SK-N-SH (cell line): Measurements from ENCODE around the gene CCDC148. TPM values are rescaled to one million over a fixed set of nuclear protein-coding genes. Genes with fewer than 3 reads are reported as not detected.

ENCODE experiments used
- CTCF ChIA-PET: fragments of 300-600, 350-600 bp; formaldehyde crosslinking; extraction: SDS; loops from one replicate; lab custom pipeline; 2021; lab: Yijun Ruan, JAX
- POLR2A ChIA-PET: fragments of 350-600 bp; sonication (Branson Sonifier 250); formaldehyde crosslinking; extraction: SDS; loops from one replicate; lab custom pipeline; 2020; ENCODE audit warnings: antibody characterized with exemption, inconsistent platforms; lab: Yijun Ruan, JAX
- DNase-seq: peaks from one replicate; pipeline ENCODE4 v3.0.0; 2012
- H2AFZ ChIP-seq: fragments of 200-600 bp; sonication (generic); 2 replicates; pipeline ENCODE4 v1.8.1; 2016; ENCODE audit warnings: antibody characterized with exemption, mild to moderate bottlenecking, low read depth
- H3F3A ChIP-seq: fragments of 200-600 bp; sonication (generic); replicated peaks from 2 replicates; pipeline ENCODE3; 2016; ENCODE audit warnings: antibody characterized with exemption, mild to moderate bottlenecking; ENCODE audit not compliant: insufficient read depth
- H3K27ac ChIP-seq, 2 experiments: fragments of 200-500 bp in 1 of 2; fragments of 200-600 bp in 1 of 2; sonication (Bioruptor generic) in 1 of 2; sonication (generic), shearing (Covaris generic) in 1 of 2; 2 replicates each; pipeline versions ENCODE4 v1.5.1 to v1.6.1; 2014 to 2016; ENCODE audit warnings: low read depth in 2 of 2, inconsistent platforms in 1 of 2, low read length in 1 of 2, mild to moderate bottlenecking in 1 of 2, mixed read lengths in 1 of 2
- H3K27me3 ChIP-seq: fragments of 200-600 bp; sonication (generic), shearing (Covaris generic); 2 replicates; pipeline ENCODE4 v1.6.1; 2016; ENCODE audit warnings: mixed run types; ENCODE audit not compliant: insufficient read depth
- H3K36me3 ChIP-seq, 2 experiments: fragments of 200-500 bp in 1 of 2; fragments of 200-600 bp in 1 of 2; sonication (Bioruptor generic) in 1 of 2; sonication (generic) in 1 of 2; replicated peaks in 1 of 2; 2 replicates each; pipeline versions ENCODE3 to v1.5.1; 2014 to 2016; ENCODE audit warnings: low read length in 1 of 2, mild to moderate bottlenecking in 1 of 2; ENCODE audit not compliant: insufficient read depth in 2 of 2, control insufficient read depth in 1 of 2
- H3K4me1 ChIP-seq, 2 experiments: fragments of 200-500 bp in 1 of 2; fragments of 200-600 bp in 1 of 2; sonication (Bioruptor generic) in 1 of 2; sonication (generic), shearing (Covaris generic) in 1 of 2; 2 replicates each; pipeline versions ENCODE4 v1.5.1 to v1.6.1; 2014 to 2016; ENCODE audit warnings: low read depth in 1 of 2, low read length in 1 of 2, mixed run types in 1 of 2; ENCODE audit not compliant: insufficient read depth in 2 of 2, control insufficient read depth in 1 of 2
- H3K4me2 ChIP-seq: fragments of 200-600 bp; sonication (generic), shearing (Covaris generic); 2 replicates; pipeline ENCODE4 v1.6.1; 2017; ENCODE audit warnings: mixed run types
- H3K4me3 ChIP-seq, 2 experiments: fragments of 200-500 bp in 1 of 2; fragments of 200-600 bp in 1 of 2; sonication (Bioruptor generic) in 1 of 2; sonication (generic), shearing (Covaris generic) in 1 of 2; 2 replicates each; pipeline versions ENCODE4 v1.5.1 to v1.8.1; 2014 to 2016; ENCODE audit warnings: low read depth in 2 of 2, inconsistent platforms in 1 of 2, low read length in 1 of 2, mild to moderate bottlenecking in 1 of 2, mixed read lengths in 1 of 2, moderate library complexity in 1 of 2
- H3K79me2 ChIP-seq: fragments of 200-600 bp; sonication (generic); 2 replicates; pipeline ENCODE4 v1.8.1; 2017; ENCODE audit warnings: mild to moderate bottlenecking; ENCODE audit not compliant: insufficient read depth
- H3K9ac ChIP-seq: fragments of 200-600 bp; sonication (generic); 2 replicates; pipeline ENCODE4 v1.6.1; 2017; ENCODE audit warnings: mixed run types
- H3K9me2 ChIP-seq: fragments of 200-600 bp; sonication (generic); 2 replicates; pipeline ENCODE4 v1.6.1; 2017; ENCODE audit warnings: mixed run types
- H3K9me3 ChIP-seq: fragments of 200-600 bp; sonication (generic); 2 replicates; pipeline ENCODE4 v1.6.1; 2017; ENCODE audit warnings: mixed run types, mild to moderate bottlenecking, moderate library complexity
- H4K20me1 ChIP-seq: fragments of 200-600 bp; sonication (generic); 2 replicates; pipeline ENCODE4 v1.6.1; 2017; ENCODE audit warnings: mild to moderate bottlenecking, mixed run types; ENCODE audit not compliant: insufficient read depth
- CHD2 ChIP-seq: fragments of 150-350 bp; IDR thresholded peaks from 2 replicates; pipeline ENCODE4 v1.6.1; 2018; ENCODE audit warnings: low read length; ENCODE audit not compliant: partially characterized antibody
- ELF1 ChIP-seq: IDR thresholded peaks from 2 replicates; pipeline ENCODE4 v1.4.0; 2012
- FOXJ3 ChIP-seq: sonication (generic); formaldehyde crosslinking; IDR thresholded peaks from 2 replicates; pipeline ENCODE4 v1.5.1; 2020; ENCODE audit warnings: mild to moderate bottlenecking, missing genetic modification reagents
- MEF2A ChIP-seq: IDR thresholded peaks from 2 replicates; pipeline ENCODE4 v1.4.0; 2012; ENCODE audit warnings: low read depth, borderline replicate concordance
- POLR2AphosphoS5 ChIP-seq: IDR thresholded peaks from 2 replicates; pipeline ENCODE4 v1.6.1; 2012; ENCODE audit warnings: low read depth, low read length
- RFX5 ChIP-seq: IDR thresholded peaks from 2 replicates; pipeline ENCODE4 v1.6.1; 2012; ENCODE audit warnings: mild to moderate bottlenecking, improper control_type of control experiment, low read length
- SIN3A ChIP-seq: IDR thresholded peaks from 2 replicates; pipeline ENCODE4 v1.6.1; 2012; ENCODE audit warnings: low read depth, mild to moderate bottlenecking, low read length, moderate library complexity, borderline replicate concordance
- TEAD4 ChIP-seq: IDR thresholded peaks from 2 replicates; pipeline ENCODE4 v1.4.0; 2012; ENCODE audit warnings: mild to moderate bottlenecking, borderline replicate concordance; ENCODE audit not compliant: insufficient read depth
- WGBS: methylation state at CpG from one replicate; pipeline ENCODE4 v1.1.6; 2017; ENCODE audit warnings: low lambda C conversion rate; 5-methylcytosine and 5-hydroxymethylcytosine counted together
- polyA plus RNA-seq, 3 experiments: library from polyadenylated mRNA; depleted of rRNA; stranded (reverse); fragments of >200 nt; gene quantifications; 2 replicates each; pipeline ENCODE4 v1.2.3, GENCODE V29; 2012
- TF ChIP-seq, protein P1 (sequence below): fragments of 150-350 bp; IDR thresholded peaks from 2 replicates; pipeline ENCODE4 v1.6.1; 2017; ENCODE audit warnings: antibody characterized with exemption, low read length, low read depth, borderline replicate concordance
- TF ChIP-seq, protein P2 (sequence below): IDR thresholded peaks from 2 replicates; pipeline ENCODE4 v1.4.0; 2012; ENCODE audit warnings: low read depth, borderline replicate concordance
- TF ChIP-seq, protein P3 (sequence below): IDR thresholded peaks from 2 replicates; pipeline ENCODE4 v1.4.0; 2012; ENCODE audit warnings: low read depth, borderline replicate concordance
- TF ChIP-seq, protein P4 (sequence below): IDR thresholded peaks from 2 replicates; pipeline ENCODE4 v1.6.1; 2012; ENCODE audit warnings: mild to moderate bottlenecking, low read depth, low read length, moderate library complexity

Gene CCDC148
- polyA plus RNA-seq, 1 of the 3 experiments (the other 2 are of a cell fraction), result 0.18 TPM

DNA sequence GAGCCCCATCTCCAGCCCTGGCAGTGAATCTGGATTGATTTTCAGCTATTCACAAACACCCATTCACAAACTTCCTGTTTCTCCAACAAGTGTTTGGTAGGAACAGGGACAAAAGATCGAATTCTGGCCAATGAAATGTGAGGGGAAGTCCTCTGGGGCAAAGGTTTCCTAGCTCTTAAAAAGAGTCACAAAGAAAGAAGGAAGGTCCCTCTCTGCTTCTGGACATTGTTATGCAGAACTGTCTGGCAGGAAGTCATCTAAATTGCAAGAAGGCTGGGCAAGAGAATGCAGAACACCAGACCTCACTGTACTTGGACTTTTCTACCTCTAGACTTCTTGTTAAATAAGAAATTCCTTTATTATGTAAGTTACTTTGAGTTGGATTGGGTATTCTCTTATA lies 137.3 kb downstream of the CCDC148 start:
- no peaks in the 10 kb centered on the region for H3K9me3 ChIP-seq
- H3K36me3 ChIP-seq, result no peaks in the 10 kb centered on the region
- no peaks in the 10 kb centered on the region for H3K27me3 ChIP-seq
- CTCF ChIA-PET, result interaction anchor here (0.5 kb wide), 1 partner anchor 1871 kb away, joined by 3 read pairs; no protein-coding TSS in a partner anchor
- no peak for DNase-seq
- no peaks in the 10 kb centered on the region for H3K9me2 ChIP-seq
- no peak for TF ChIP-seq CHD2
- no peak for TF ChIP-seq POLR2AphosphoS5
- no peak for TF ChIP-seq RFX5
- TF ChIP-seq, protein P1, sequence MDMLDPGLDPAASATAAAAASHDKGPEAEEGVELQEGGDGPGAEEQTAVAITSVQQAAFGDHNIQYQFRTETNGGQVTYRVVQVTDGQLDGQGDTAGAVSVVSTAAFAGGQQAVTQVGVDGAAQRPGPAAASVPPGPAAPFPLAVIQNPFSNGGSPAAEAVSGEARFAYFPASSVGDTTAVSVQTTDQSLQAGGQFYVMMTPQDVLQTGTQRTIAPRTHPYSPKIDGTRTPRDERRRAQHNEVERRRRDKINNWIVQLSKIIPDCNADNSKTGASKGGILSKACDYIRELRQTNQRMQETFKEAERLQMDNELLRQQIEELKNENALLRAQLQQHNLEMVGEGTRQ, result no peak
- TF ChIP-seq MEF2A, result no peak
- TF ChIP-seq, protein P2, sequence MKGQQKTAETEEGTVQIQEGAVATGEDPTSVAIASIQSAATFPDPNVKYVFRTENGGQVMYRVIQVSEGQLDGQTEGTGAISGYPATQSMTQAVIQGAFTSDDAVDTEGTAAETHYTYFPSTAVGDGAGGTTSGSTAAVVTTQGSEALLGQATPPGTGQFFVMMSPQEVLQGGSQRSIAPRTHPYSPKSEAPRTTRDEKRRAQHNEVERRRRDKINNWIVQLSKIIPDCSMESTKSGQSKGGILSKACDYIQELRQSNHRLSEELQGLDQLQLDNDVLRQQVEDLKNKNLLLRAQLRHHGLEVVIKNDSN, result no peak
- TF ChIP-seq, protein P3, sequence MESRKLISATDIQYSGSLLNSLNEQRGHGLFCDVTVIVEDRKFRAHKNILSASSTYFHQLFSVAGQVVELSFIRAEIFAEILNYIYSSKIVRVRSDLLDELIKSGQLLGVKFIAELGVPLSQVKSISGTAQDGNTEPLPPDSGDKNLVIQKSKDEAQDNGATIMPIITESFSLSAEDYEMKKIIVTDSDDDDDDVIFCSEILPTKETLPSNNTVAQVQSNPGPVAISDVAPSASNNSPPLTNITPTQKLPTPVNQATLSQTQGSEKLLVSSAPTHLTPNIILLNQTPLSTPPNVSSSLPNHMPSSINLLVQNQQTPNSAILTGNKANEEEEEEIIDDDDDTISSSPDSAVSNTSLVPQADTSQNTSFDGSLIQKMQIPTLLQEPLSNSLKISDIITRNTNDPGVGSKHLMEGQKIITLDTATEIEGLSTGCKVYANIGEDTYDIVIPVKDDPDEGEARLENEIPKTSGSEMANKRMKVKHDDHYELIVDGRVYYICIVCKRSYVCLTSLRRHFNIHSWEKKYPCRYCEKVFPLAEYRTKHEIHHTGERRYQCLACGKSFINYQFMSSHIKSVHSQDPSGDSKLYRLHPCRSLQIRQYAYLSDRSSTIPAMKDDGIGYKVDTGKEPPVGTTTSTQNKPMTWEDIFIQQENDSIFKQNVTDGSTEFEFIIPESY, result no peak
- no peak for TF ChIP-seq SIN3A
- no peak for TF ChIP-seq FOXJ3 (CRISPR knock-in tag)
- no peak for TF ChIP-seq TEAD4
- no peak for TF ChIP-seq ELF1
- TF ChIP-seq, protein P4, sequence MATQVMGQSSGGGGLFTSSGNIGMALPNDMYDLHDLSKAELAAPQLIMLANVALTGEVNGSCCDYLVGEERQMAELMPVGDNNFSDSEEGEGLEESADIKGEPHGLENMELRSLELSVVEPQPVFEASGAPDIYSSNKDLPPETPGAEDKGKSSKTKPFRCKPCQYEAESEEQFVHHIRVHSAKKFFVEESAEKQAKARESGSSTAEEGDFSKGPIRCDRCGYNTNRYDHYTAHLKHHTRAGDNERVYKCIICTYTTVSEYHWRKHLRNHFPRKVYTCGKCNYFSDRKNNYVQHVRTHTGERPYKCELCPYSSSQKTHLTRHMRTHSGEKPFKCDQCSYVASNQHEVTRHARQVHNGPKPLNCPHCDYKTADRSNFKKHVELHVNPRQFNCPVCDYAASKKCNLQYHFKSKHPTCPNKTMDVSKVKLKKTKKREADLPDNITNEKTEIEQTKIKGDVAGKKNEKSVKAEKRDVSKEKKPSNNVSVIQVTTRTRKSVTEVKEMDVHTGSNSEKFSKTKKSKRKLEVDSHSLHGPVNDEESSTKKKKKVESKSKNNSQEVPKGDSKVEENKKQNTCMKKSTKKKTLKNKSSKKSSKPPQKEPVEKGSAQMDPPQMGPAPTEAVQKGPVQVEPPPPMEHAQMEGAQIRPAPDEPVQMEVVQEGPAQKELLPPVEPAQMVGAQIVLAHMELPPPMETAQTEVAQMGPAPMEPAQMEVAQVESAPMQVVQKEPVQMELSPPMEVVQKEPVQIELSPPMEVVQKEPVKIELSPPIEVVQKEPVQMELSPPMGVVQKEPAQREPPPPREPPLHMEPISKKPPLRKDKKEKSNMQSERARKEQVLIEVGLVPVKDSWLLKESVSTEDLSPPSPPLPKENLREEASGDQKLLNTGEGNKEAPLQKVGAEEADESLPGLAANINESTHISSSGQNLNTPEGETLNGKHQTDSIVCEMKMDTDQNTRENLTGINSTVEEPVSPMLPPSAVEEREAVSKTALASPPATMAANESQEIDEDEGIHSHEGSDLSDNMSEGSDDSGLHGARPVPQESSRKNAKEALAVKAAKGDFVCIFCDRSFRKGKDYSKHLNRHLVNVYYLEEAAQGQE, result no peak
- H3K79me2 ChIP-seq, result no peaks in the 10 kb centered on the region
- H3K4me3 ChIP-seq, result no peak overlapping the region
- H2AFZ ChIP-seq, result no peak overlapping the region
- no peak overlapping the region for H3K4me2 ChIP-seq
- H3K9ac ChIP-seq, result no peak overlapping the region
- H3K4me1 ChIP-seq, result peaks cover 0 to 5% of the 10 kb centered on the region in 2 experiments; a peak in 2 of 4 replicates
- no peaks in the 10 kb centered on the region for H4K20me1 ChIP-seq
- no peak overlapping the region for H3K27ac ChIP-seq
- POLR2A ChIA-PET, result no interaction called here
- WGBS, result 17% methylated on average over 1 of the region's 1 CpG
- H3F3A ChIP-seq, result no peaks in the 10 kb centered on the region
